Measurements from ENCODE around the gene SYPL1.

The SYPL1 gene

DNA sequence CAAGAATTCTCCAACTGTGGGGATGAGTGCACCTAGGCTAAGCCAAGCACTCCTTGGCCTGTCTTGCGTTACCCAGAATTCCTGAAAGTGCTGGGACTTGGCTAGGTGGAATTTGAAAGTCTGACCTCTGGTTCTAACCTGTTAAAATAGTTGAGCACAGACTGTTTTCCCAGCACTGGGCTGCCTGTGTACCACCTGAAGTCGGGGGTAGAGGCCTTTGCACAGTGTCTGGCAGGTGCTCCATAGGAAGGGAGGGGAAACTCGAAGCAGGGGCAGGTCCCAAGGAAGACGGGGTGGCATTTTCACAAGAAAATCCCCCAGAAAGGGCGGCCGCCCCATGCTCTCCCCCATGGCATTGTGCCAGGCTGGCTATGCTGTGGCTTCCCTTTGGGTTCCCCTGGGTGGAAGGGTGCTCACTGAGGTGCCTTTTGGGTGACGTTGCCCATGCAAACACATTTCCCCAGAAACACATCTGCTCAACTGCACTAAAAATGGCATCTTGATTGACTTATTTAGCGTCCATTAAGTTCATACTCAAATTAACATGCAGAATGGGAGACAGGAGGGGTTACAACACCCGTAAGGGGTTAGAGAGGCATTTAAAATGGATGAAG, 62.9 kb downstream of the SYPL1 start:
- Histone ChIP-seq H3K4me1 (ENCODE audit: control insufficient read depth, low read length) (peaks cover 73% of the 10 kb centered on the region), H3K9me2 (replicated peaks; ENCODE audit: control insufficient read depth, low read length) (no peaks in the 10 kb centered on the region), H4K20me1 (ENCODE audit: control insufficient read depth, insufficient read depth, low read depth, low read length) (no peaks in the 10 kb centered on the region), H3K4me2 (ENCODE audit: low read length) (peak overlapping the region; percentile 73), H3K27ac (ENCODE audit: low read depth, low read length) (peak overlapping the region; percentile 75), H3K27me3 (ENCODE audit: control insufficient read depth, low read length) (no peaks in the 10 kb centered on the region), H3F3A (ENCODE audit: control insufficient read depth, insufficient read depth) (peaks cover 20% of the 10 kb centered on the region), H3K36me3 (ENCODE audit: control insufficient read depth, low read length) (peaks cover 3% of the 10 kb centered on the region; the same call in 1 of the 2 replicates), H3K79me2 (ENCODE audit: control insufficient read depth, low read length) (peaks cover under 1% of the 10 kb centered on the region), H3K4me3 (ENCODE audit: low read length) (peak overlapping the region; percentile 45), H3K9me3 (ENCODE audit: control insufficient read depth, insufficient read depth, low read length) (peaks cover 9% of the 10 kb centered on the region; the same call in 1 of the 2 replicates)
- TF ChIP-seq EZH2phosphoT487 (IDR thresholded peaks at IDR 0.05; ENCODE audit: borderline replicate concordance, low read length): no peak
- TF ChIP-seq, protein P1, sequence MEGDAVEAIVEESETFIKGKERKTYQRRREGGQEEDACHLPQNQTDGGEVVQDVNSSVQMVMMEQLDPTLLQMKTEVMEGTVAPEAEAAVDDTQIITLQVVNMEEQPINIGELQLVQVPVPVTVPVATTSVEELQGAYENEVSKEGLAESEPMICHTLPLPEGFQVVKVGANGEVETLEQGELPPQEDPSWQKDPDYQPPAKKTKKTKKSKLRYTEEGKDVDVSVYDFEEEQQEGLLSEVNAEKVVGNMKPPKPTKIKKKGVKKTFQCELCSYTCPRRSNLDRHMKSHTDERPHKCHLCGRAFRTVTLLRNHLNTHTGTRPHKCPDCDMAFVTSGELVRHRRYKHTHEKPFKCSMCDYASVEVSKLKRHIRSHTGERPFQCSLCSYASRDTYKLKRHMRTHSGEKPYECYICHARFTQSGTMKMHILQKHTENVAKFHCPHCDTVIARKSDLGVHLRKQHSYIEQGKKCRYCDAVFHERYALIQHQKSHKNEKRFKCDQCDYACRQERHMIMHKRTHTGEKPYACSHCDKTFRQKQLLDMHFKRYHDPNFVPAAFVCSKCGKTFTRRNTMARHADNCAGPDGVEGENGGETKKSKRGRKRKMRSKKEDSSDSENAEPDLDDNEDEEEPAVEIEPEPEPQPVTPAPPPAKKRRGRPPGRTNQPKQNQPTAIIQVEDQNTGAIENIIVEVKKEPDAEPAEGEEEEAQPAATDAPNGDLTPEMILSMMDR (IDR thresholded peaks at IDR 0.05; ENCODE audit: low read depth, low read length, poor library complexity, severe bottlenecking): no peak

DNA sequence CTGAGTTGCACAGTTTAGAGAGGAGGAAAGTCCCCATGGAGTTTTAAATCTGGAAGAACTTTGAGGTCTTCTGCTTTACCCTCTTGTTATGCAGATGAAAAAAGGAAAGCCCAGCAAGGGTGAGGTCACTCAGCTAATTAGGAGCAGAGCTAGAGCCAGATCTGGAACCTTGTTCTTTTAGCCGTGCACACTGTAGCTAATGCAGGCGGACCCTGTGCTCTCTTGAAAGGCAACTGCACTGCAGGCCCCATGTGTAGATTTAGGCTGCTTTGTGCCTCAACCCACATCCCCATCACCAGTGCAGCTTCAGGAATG, 63.4 kb downstream of the SYPL1 start:
- no peaks in the 10 kb centered on the region for H3K27me3 ChIP-seq (ENCODE audit: control insufficient read depth, low read length)
- H3F3A ChIP-seq (ENCODE audit: control insufficient read depth, insufficient read depth): peaks cover 20% of the 10 kb centered on the region
- TF ChIP-seq, protein P1 (IDR thresholded peaks at IDR 0.05; ENCODE audit: low read depth, low read length, poor library complexity, severe bottlenecking): no peak
- TF ChIP-seq EZH2phosphoT487 (IDR thresholded peaks at IDR 0.05; ENCODE audit: borderline replicate concordance, low read length): no peak
- H3K9me2 ChIP-seq (replicated peaks; ENCODE audit: control insufficient read depth, low read length): no peaks in the 10 kb centered on the region
- no peaks in the 10 kb centered on the region for H4K20me1 ChIP-seq (ENCODE audit: control insufficient read depth, insufficient read depth, low read depth, low read length)
- peak overlapping the region; percentile 75 for H3K27ac ChIP-seq (ENCODE audit: low read depth, low read length)
- peaks cover 67% of the 10 kb centered on the region for H3K4me1 ChIP-seq (ENCODE audit: control insufficient read depth, low read length)
- H3K4me3 ChIP-seq (ENCODE audit: low read length): peak overlapping the region; percentile 45
- H3K36me3 ChIP-seq (ENCODE audit: control insufficient read depth, low read length): peaks cover 3% of the 10 kb centered on the region; the same call in 1 of the 2 replicates
- peak overlapping the region; percentile 73 for H3K4me2 ChIP-seq (ENCODE audit: low read length)
- peaks cover 9% of the 10 kb centered on the region; the same call in 1 of the 2 replicates for H3K9me3 ChIP-seq (ENCODE audit: control insufficient read depth, insufficient read depth, low read length)
- H3K79me2 ChIP-seq (ENCODE audit: control insufficient read depth, low read length): no peaks in the 10 kb centered on the region

DNA sequence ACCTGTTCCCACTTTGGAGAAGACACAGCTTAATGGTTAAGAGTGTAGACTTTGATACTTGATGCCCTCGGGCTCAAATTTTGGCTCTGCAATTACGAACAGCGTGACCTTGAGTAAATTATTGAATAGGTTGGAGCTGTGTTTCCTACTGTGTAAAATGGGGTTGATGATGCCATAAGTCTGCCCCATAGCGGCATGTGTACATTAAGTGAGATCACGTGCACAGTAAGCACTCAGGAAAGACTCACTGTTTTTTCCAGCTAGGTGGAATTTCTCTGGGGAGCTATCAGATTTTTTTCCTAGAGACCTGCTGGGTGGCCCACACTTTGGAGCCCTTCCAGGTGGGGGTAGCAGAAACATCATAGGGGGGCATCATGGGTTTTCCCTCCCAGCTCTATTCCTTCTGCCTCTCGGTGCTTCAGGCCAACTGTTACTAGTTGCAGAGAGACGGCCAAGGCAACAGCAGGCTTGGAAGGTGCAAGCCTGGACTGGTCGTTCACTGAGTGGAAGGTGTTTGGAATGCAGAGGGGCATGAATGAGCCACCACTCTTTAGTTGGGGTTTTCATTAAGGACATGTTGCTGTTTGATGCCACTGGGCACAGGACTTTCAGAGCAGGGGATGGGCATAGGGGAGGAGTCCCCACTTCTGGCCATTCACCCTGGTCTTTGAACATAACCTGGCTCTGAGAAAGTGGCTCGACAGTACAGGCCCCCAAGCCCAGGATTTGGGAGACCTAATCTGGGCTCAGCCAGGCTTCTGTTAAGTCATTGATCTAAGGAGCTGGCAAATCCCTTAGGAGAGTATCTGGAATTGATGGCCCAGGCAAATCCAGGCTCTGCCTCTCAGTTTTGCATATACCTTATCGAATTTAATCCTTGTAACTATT, 64.0 kb downstream of the SYPL1 start:
- Histone ChIP-seq H3K27me3 (ENCODE audit: control insufficient read depth, low read length) (no peaks in the 10 kb centered on the region), H3K9me2 (replicated peaks; ENCODE audit: control insufficient read depth, low read length) (no peaks in the 10 kb centered on the region), H3K9me3 (ENCODE audit: control insufficient read depth, insufficient read depth, low read length) (peaks cover 9% of the 10 kb centered on the region; the same call in 1 of the 2 replicates), H4K20me1 (ENCODE audit: control insufficient read depth, insufficient read depth, low read depth, low read length) (no peaks in the 10 kb centered on the region), H3K4me3 (ENCODE audit: low read length) (no peak overlapping the region), H3K4me2 (ENCODE audit: low read length) (peak overlapping the region; percentile 73; the same call in 1 of the 2 replicates), H3F3A (ENCODE audit: control insufficient read depth, insufficient read depth) (peaks cover 17% of the 10 kb centered on the region), H3K79me2 (ENCODE audit: control insufficient read depth, low read length) (no peaks in the 10 kb centered on the region), H3K4me1 (ENCODE audit: control insufficient read depth, low read length) (peaks cover 63% of the 10 kb centered on the region), H3K36me3 (ENCODE audit: control insufficient read depth, low read length) (peaks cover 3% of the 10 kb centered on the region; the same call in 1 of the 2 replicates), H3K27ac (ENCODE audit: low read depth, low read length) (peak overlapping the region; percentile 75; the same call in 1 of the 2 replicates)
- no peak for TF ChIP-seq EZH2phosphoT487 (IDR thresholded peaks at IDR 0.05; ENCODE audit: borderline replicate concordance, low read length)
- TF ChIP-seq, protein P1 (IDR thresholded peaks at IDR 0.05; ENCODE audit: low read depth, low read length, poor library complexity, severe bottlenecking): no peak

Measured in DOHH2 (cell line).